GM18517 (cell line): ENCODE measurements around the gene IMPG2.

Source experiments
- ATAC-seq: cut with Tn5 transposase; IDR thresholded peaks from one replicate; pipeline ENCODE4 v1.9.1; 2021; ENCODE audit warnings: mild to moderate bottlenecking, moderate library complexity; ENCODE audit not compliant: unreplicated experiment

IMPG2 gene

GRCh38 chr3:101189176-101189575 is 131.2 kb downstream of the IMPG2 start:
- no peak for ATAC-seq

GRCh38 chr3:101185341-101185740 is 135.0 kb downstream of the IMPG2 start:
- ATAC-seq = no peak

GRCh38 chr3:101184111-101184510 is 136.3 kb downstream of the IMPG2 start:
- ATAC-seq = no peak

DNA sequence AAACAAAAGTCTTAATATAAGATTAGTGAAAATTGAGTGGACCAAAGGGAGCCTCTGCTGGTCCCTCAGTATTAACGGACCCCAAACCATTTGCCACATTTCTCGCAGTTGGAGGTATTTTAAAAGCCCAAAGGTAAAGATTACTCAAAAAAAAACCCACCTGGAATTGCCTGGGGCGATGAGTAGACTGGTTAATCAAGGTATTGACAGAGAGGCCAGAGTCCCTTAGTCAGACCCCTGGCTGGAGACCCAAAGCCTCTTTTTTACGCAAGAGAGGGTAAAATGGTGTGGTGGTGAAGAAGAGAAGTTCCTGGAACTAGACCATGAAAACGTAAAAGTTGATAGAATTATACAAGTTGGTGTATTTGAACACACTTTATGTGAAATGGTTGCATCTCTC is 137.2 kb downstream of the IMPG2 start:
- no peak for ATAC-seq

GRCh38 chr3:101182734-101183133 is 137.6 kb downstream of the IMPG2 start:
- no peak for ATAC-seq

- no peak for ATAC-seq
These were observed 138.6 kb downstream of the IMPG2 start for GRCh38 chr3:101181801-101182200.

GRCh38 chr3:101179637-101180036 is 140.7 kb downstream of the IMPG2 start:
- ATAC-seq = no peak

- ATAC-seq = no peak
These were observed 142.8 kb downstream of the IMPG2 start for GRCh38 chr3:101177577-101177976.
